HepG2 (cell line): Measurements from ENCODE around the gene ABCC3. TPM values are rescaled to one million over a fixed set of nuclear protein-coding genes. Genes with fewer than 3 reads are reported as not detected.

Experiments used
- ATAC-seq: fragments of 200-7000 bp; cut with Tn5 transposase; 3 replicates; pipeline ENCODE4 v1.9.1; 2020; ENCODE audit warnings: mild to moderate bottlenecking, moderate library complexity
- BruUV-seq: library from RNA; stranded (reverse); fragments of 400-500 nt; replicated peaks from 2 replicates; lab custom pipeline; 2021; lab: Mats Ljungman, UMichigan
- CTCF ChIA-PET: fragments of 300-600 bp; formaldehyde crosslinking; extraction: SDS; loops from one replicate; lab custom pipeline; 2021; ENCODE audit warnings: low total read pairs, inconsistent platforms, low intra/inter-chr PET ratio; lab: Yijun Ruan, JAX
- POLR2A ChIA-PET: fragments of 350-600 bp; sonication (Branson Sonifier 250); formaldehyde crosslinking; loops from one replicate; lab custom pipeline; 2020; ENCODE audit warnings: antibody characterized with exemption, inconsistent platforms; lab: Yijun Ruan, JAX
- DNase-seq: peaks from one replicate; pipeline ENCODE4 v3.0.0-alpha.2; 2015; ENCODE audit warnings: low spot score
- FAIRE-seq: peaks from 3 replicates; lab custom pipeline; 2011; peaks lifted over from hg19 to GRCh38; lab: Jason Lieb, UNC
- H2AFZ ChIP-seq: one replicate; pipeline ENCODE4 v1.6.1; 2011; ENCODE audit warnings: low read length, inconsistent platforms
- H3K27ac ChIP-seq: fragments of 300-600 bp; 3 replicates; pipeline ENCODE4 v1.8.0; 2011; ENCODE audit warnings: mixed run types, mild to moderate bottlenecking, mixed read lengths, low read length, inconsistent platforms; ENCODE audit not compliant: insufficient read depth; ENCODE audit errors: extremely low read length
- H3K27me3 ChIP-seq, 2 experiments: fragments of 200-600 bp in 1 of 2; 2 replicates in 1 of 2; 3 replicates in 1 of 2; pipeline versions ENCODE4 v1.6.0 to v1.8.0; 2011; ENCODE audit warnings: low read length in 2 of 2, mild to moderate bottlenecking in 2 of 2, moderate library complexity in 2 of 2, inconsistent platforms in 1 of 2; ENCODE audit not compliant: insufficient read depth in 2 of 2, control insufficient read depth in 1 of 2
- H3K36me3 ChIP-seq, 2 experiments: fragments of 200-600 bp in 1 of 2; replicated peaks in 1 of 2; 2 replicates in 1 of 2; 3 replicates in 1 of 2; pipeline versions ENCODE4 v1.5.1 to v1.8.0; 2011; ENCODE audit warnings: low read length in 2 of 2, inconsistent platforms in 1 of 2; ENCODE audit not compliant: insufficient read depth in 2 of 2, control insufficient read depth in 1 of 2
- H3K4me1 ChIP-seq: 2 replicates; pipeline ENCODE4 v1.5.1; 2012; ENCODE audit warnings: low read length, inconsistent platforms; ENCODE audit not compliant: insufficient read depth
- H3K4me2 ChIP-seq: 2 replicates; pipeline ENCODE4 v1.6.0; 2011; ENCODE audit warnings: low read depth, low read length, inconsistent platforms
- H3K4me3 ChIP-seq, 3 experiments: fragments of 200-600 bp in 1 of 3; sonication (generic), shearing (Covaris generic) in 1 of 3; replicated peaks in 1 of 3; 2 replicates each; pipeline ENCODE4 v1.5.1; 2011 to 2016; ENCODE audit warnings: low read length in 3 of 3, inconsistent platforms in 2 of 3, low read depth in 2 of 3, mild to moderate bottlenecking in 2 of 3, control low read depth in 1 of 3, mixed read lengths in 1 of 3; ENCODE audit not compliant: insufficient read depth in 1 of 3
- H3K79me2 ChIP-seq: one replicate; pipeline ENCODE4 v1.6.1; 2011; ENCODE audit warnings: low read length, inconsistent platforms; ENCODE audit not compliant: insufficient read depth
- H3K9ac ChIP-seq: 2 replicates; pipeline ENCODE4 v1.6.0; 2011; ENCODE audit warnings: mild to moderate bottlenecking, low read depth, low read length, inconsistent platforms; ENCODE audit not compliant: insufficient read depth
- H3K9me3 ChIP-seq: 2 replicates; pipeline ENCODE4 v1.5.1; 2012; ENCODE audit warnings: mild to moderate bottlenecking, low read length
- H4K20me1 ChIP-seq: 2 replicates; pipeline ENCODE4 v1.6.0; 2011; ENCODE audit warnings: inconsistent platforms, mild to moderate bottlenecking, low read length, moderate library complexity; ENCODE audit not compliant: insufficient read depth
- IKZF4 ChIP-seq: sonication (generic); formaldehyde crosslinking; IDR thresholded peaks from 2 replicates; pipeline ENCODE4 v1.5.1; 2020; ENCODE audit warnings: borderline replicate concordance, mild to moderate bottlenecking, low read depth, missing genetic modification reagents; ENCODE audit errors: not compliant biosample characterization
- KAT2B ChIP-seq: fragments of 150-350 bp; IDR thresholded peaks from 2 replicates; pipeline ENCODE4 v1.6.1; 2014; ENCODE audit warnings: low read depth, low read length, borderline replicate concordance
- KIAA2018 ChIP-seq: sonication (generic); formaldehyde crosslinking; IDR thresholded peaks from 2 replicates; pipeline ENCODE4 v1.5.0; 2020; ENCODE audit warnings: mild to moderate bottlenecking, missing genetic modification reagents, borderline replicate concordance
- NCOA1 ChIP-seq: sonication (generic); formaldehyde crosslinking; IDR thresholded peaks from 2 replicates; pipeline ENCODE4 v1.9.0; 2021; ENCODE audit warnings: missing genetic modification reagents
- PBX2 ChIP-seq: IDR thresholded peaks from 2 replicates; pipeline ENCODE4 v1.6.1; 2016; ENCODE audit warnings: control low read depth
- POLR2AphosphoS5 ChIP-seq: IDR thresholded peaks from 2 replicates; pipeline ENCODE4 v1.6.1; 2012; ENCODE audit warnings: low read depth, low read length
- RXRA ChIP-seq: sonication (generic); formaldehyde crosslinking; IDR thresholded peaks from 2 replicates; pipeline ENCODE4 v1.5.1; 2020; ENCODE audit warnings: missing genetic modification reagents
- SP4 ChIP-seq: sonication (generic); formaldehyde crosslinking; IDR thresholded peaks from 2 replicates; pipeline ENCODE4 v1.8.1; 2023; ENCODE audit warnings: mild to moderate bottlenecking, missing genetic modification reagents
- ZFX ChIP-seq: sonication (generic); formaldehyde crosslinking; IDR thresholded peaks from 2 replicates; pipeline ENCODE4 v1.4.0; 2020; ENCODE audit warnings: mild to moderate bottlenecking, low read depth, missing genetic modification reagents, moderate library complexity
- ZNF10 ChIP-seq: sonication (generic); formaldehyde crosslinking; IDR thresholded peaks from 2 replicates; pipeline ENCODE4 v1.4.0; 2020; ENCODE audit warnings: mild to moderate bottlenecking, low read depth, missing genetic modification reagents, borderline replicate concordance
- ZNF691 ChIP-seq: sonication (generic); formaldehyde crosslinking; IDR thresholded peaks from 2 replicates; pipeline ENCODE4 v1.4.0; 2020; ENCODE audit warnings: missing genetic modification reagents, low read depth, mild to moderate bottlenecking, borderline replicate concordance
- ZNF709 ChIP-seq: sonication (generic); formaldehyde crosslinking; IDR thresholded peaks from 2 replicates; pipeline ENCODE4 v1.5.0; 2020; ENCODE audit warnings: mild to moderate bottlenecking, missing genetic modification reagents
- WGBS: methylation state at CpG from one replicate; pipeline ENCODE4 v1.1.6; 2017; ENCODE audit warnings: low lambda C conversion rate; 5-methylcytosine and 5-hydroxymethylcytosine counted together
- in situ Hi-C: cut with HindIII; loops from 2 replicates; pipeline ENCODE4 v1.10.0; 2017; ENCODE audit warnings: low pct_unique_long_range_greater_than_20kb; ENCODE audit not compliant: extremely low pct_ligation_motif_present
- intact Hi-C: fragments of 100-400 bp; cut with micrococcal nuclease; formaldehyde crosslinking; loops from one replicate; pipeline ENCODE4 v1.10.0; 2022; ENCODE audit not compliant: unreplicated experiment
- polyA plus RNA-seq, 8 experiments: library from polyadenylated mRNA; depleted of rRNA in 3 of 8; stranded (reverse) in 7 of 8; unstranded in 1 of 8; fragments of >200 nt; fragmentation: Illumina TruSeq in 4 of 8; extraction: Trizol in 4 of 8; gene quantifications; 2 replicates each; pipeline versions ENCODE4 v1.2.1 to v1.2.3, GENCODE V29; 2011 to 2016; ENCODE audit warnings: low read depth in 4 of 8, missing spikeins in 1 of 8, mixed read lengths in 1 of 8; ENCODE audit not compliant: insufficient read depth in 1 of 8
- total RNA-seq, 5 experiments: library from RNA; depleted of rRNA; stranded (reverse); fragments of >200 nt; fragmentation: Illumina TruSeq; extraction: Trizol; gene quantifications; 2 replicates each; pipeline ENCODE4 v1.2.3, GENCODE V29; 2016; ENCODE audit warnings: low read depth in 1 of 5

Gene ABCC3
- total and polyA plus RNA-seq, 2 of the 13 experiments (the other 11 are each of a cell fraction or from before 2014, with no cell fraction given), result 25.2 to 50.7 TPM

GRCh38 chr17:50620237-50620636 lies 14.4 kb upstream of the ABCC3 start:
- Histone ChIP-seq H3K36me3 (no peaks in the 10 kb centered on the region), H3K79me2 (no peaks in the 10 kb centered on the region), H3K27me3 (peaks cover 21 to 84% of the 10 kb centered on the region in 2 experiments; a peak in 4 of 5 replicates), H3K4me3 (no peak overlapping the region), H3K9me3 (no peaks in the 10 kb centered on the region), H3K9ac (no peak overlapping the region), H4K20me1 (no peaks in the 10 kb centered on the region), H2AFZ (no peak overlapping the region), H3K27ac (no peak overlapping the region), H3K4me1 (peaks cover 15% of the 10 kb centered on the region), H3K4me2 (no peak overlapping the region)
- ATAC-seq, result no peak
- ChIA-PET POLR2A (no interaction called here), CTCF (no interaction called here)
- intact Hi-C loops (no loop called here), in situ Hi-C loops (no loop called here)
- no peak for DNase-seq
- 26% methylated on average over 5 of the region's 5 CpGs for WGBS
- BruUV-seq, result no TSS peak
- FAIRE-seq, result no peak
- TF ChIP-seq IKZF4 (CRISPR knock-in tag) (no peak), PBX2 (no peak), NCOA1 (no peak), KIAA2018 (no peak), ZNF691 (CRISPR knock-in tag) (no peak), RXRA (CRISPR knock-in tag) (no peak), ZNF10 (CRISPR knock-in tag) (no peak), POLR2AphosphoS5 (no peak), SP4 (CRISPR knock-in tag) (no peak), KAT2B (no peak), ZNF709 (no peak), ZFX (no peak)
